ENCODE results near the gene ANKRD11. TPM values are rescaled to one million over a fixed set of nuclear protein-coding genes. Genes with fewer than 3 reads are reported as not detected.

ANKRD11 gene
- total and polyA plus RNA-seq, 2 donors (not counting 1 experiment from before 2014, with no cell fraction given), result 41.5 to 71.2 TPM

DNA sequence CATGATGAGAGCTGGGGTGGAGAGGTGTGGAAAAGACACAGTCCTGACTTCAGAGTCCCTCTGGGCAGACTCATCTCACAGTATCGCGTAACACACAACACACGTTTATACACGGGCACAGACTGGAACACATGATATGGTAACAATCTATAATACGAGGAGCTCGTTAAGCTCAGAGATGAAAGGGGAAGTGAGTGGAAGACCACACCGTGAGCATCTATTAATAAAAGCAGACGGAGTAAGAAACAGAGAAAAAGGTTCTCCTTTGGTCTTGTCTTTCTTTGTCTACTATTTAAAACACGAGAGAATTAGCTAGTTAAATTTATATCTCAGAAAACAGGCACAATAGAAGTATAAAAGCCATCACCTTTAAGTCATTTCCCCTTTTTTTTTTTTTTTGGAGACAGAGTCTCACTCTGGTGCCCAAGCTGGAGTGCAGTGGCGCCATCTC, 13.5 kb downstream of the ANKRD11 start:
- H4K20me1 ChIP-seq (ENCODE audit: control insufficient read depth, extremely low read depth, insufficient read depth, low read length), result peaks cover 7% of the 10 kb centered on the region
- no peak for DNase-seq (ENCODE audit: low read depth in 2 of 2)
- H2AFZ ChIP-seq (ENCODE audit: low read length), result no peak overlapping the region
- H3K36me3 ChIP-seq (ENCODE audit: control insufficient read depth, insufficient read depth, low read length), result no peaks in the 10 kb centered on the region
- H3K79me2 ChIP-seq (ENCODE audit: control insufficient read depth, insufficient read depth, low read length), result peaks cover 97% of the 10 kb centered on the region
- no peaks in the 10 kb centered on the region for H3K9me3 ChIP-seq (ENCODE audit: control insufficient read depth, insufficient read depth, low read depth, low read length)
- no peak overlapping the region for H3K4me2 ChIP-seq (ENCODE audit: extremely low read depth, insufficient read depth, low read length)
- H3K4me1 ChIP-seq (ENCODE audit: control insufficient read depth, extremely low read depth, insufficient read depth, low read length), result peaks cover 15% of the 10 kb centered on the region
- H3K27ac ChIP-seq (ENCODE audit: insufficient read depth, low read length), result no peak overlapping the region
- no peak overlapping the region for H3K4me3 ChIP-seq (replicated peaks in 1 of 4; ENCODE audit: control extremely low read depth in 1 of 4, insufficient read depth in 1 of 4, low read depth in 3 of 4, low read length in 4 of 4)
- H3K9ac ChIP-seq (ENCODE audit: insufficient read depth, low read length), result no peak overlapping the region
- TF ChIP-seq, protein P1, sequence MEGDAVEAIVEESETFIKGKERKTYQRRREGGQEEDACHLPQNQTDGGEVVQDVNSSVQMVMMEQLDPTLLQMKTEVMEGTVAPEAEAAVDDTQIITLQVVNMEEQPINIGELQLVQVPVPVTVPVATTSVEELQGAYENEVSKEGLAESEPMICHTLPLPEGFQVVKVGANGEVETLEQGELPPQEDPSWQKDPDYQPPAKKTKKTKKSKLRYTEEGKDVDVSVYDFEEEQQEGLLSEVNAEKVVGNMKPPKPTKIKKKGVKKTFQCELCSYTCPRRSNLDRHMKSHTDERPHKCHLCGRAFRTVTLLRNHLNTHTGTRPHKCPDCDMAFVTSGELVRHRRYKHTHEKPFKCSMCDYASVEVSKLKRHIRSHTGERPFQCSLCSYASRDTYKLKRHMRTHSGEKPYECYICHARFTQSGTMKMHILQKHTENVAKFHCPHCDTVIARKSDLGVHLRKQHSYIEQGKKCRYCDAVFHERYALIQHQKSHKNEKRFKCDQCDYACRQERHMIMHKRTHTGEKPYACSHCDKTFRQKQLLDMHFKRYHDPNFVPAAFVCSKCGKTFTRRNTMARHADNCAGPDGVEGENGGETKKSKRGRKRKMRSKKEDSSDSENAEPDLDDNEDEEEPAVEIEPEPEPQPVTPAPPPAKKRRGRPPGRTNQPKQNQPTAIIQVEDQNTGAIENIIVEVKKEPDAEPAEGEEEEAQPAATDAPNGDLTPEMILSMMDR (conservative IDR thresholded peaks at IDR 0.05 in 1 of 2, IDR thresholded peaks at IDR 0.05 in 1 of 2; ENCODE audit: low read depth in 1 of 2, low read length in 2 of 2), result no peak
- TF ChIP-seq EZH2 (IDR thresholded peaks at IDR 0.05; ENCODE audit: low read length, missing control alignments), result no peak
- H3K27me3 ChIP-seq (ENCODE audit: control insufficient read depth, insufficient read depth, low read length), result no peaks in the 10 kb centered on the region

DNA sequence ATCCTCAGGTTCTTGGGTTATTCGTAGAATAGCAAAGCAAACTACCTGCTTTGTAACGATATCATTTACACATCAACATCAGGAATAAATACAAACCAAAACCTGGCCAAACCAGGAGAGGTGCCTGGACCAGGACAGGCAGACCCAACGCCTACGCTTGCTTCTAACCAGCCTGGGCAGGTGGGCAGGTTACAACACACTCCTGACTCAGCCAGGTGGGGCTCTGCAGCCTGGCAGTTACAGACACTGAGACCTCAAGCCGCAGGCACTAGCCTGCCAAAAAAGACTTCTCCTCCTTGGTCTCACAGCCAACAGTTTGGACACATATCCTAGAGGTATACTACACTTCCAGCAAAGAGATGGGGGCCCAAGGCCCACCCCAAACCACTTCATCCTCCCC, 14.0 kb downstream of the ANKRD11 start:
- no peaks in the 10 kb centered on the region for H3K27me3 ChIP-seq (ENCODE audit: control insufficient read depth, insufficient read depth, low read length)
- TF ChIP-seq, protein P1 (conservative IDR thresholded peaks at IDR 0.05 in 1 of 2, IDR thresholded peaks at IDR 0.05 in 1 of 2; ENCODE audit: low read depth in 1 of 2, low read length in 2 of 2), result no peak
- no peak for TF ChIP-seq EZH2 (IDR thresholded peaks at IDR 0.05; ENCODE audit: low read length, missing control alignments)
- peaks cover 7% of the 10 kb centered on the region for H4K20me1 ChIP-seq (ENCODE audit: control insufficient read depth, extremely low read depth, insufficient read depth, low read length)
- no peak overlapping the region for H3K4me3 ChIP-seq (replicated peaks in 1 of 4; ENCODE audit: control extremely low read depth in 1 of 4, insufficient read depth in 1 of 4, low read depth in 3 of 4, low read length in 4 of 4)
- peaks cover 17% of the 10 kb centered on the region for H3K4me1 ChIP-seq (ENCODE audit: control insufficient read depth, extremely low read depth, insufficient read depth, low read length)
- no peak overlapping the region for H3K9ac ChIP-seq (ENCODE audit: insufficient read depth, low read length)
- no peak overlapping the region for H2AFZ ChIP-seq (ENCODE audit: low read length)
- no peaks in the 10 kb centered on the region for H3K9me3 ChIP-seq (ENCODE audit: control insufficient read depth, insufficient read depth, low read depth, low read length)
- no peak overlapping the region for H3K4me2 ChIP-seq (ENCODE audit: extremely low read depth, insufficient read depth, low read length)
- no peak for DNase-seq (ENCODE audit: low read depth in 2 of 2)
- H3K79me2 ChIP-seq (ENCODE audit: control insufficient read depth, insufficient read depth, low read length), result peaks cover 97% of the 10 kb centered on the region
- H3K27ac ChIP-seq (ENCODE audit: insufficient read depth, low read length), result no peak overlapping the region
- no peaks in the 10 kb centered on the region for H3K36me3 ChIP-seq (ENCODE audit: control insufficient read depth, insufficient read depth, low read length)

DNA sequence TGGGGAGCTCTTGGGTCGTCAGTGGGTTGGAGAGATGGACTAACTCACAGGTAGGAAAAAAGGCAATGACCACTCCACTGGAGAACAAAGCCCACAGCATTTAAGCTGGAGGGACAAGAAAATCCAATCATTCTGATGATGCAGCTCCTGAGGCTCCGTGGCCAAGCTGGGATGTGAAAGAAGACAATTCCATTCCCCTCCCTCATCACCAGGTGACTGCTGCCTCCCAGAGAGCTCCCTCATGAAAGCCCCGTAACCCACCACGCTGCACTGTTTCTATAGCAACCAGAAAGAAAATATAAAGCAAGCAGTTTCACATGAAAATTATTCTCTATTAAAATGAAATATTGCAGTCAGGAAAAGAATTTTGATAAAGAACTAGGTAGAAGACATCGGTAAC, 15.2 kb downstream of the ANKRD11 start:
- peak overlapping the region; percentile 18 for H3K27ac ChIP-seq (ENCODE audit: insufficient read depth, low read length)

More for the DNA sequence above, 15.2 kb downstream of the ANKRD11 start:
- H3K9ac ChIP-seq (ENCODE audit: insufficient read depth, low read length), result no peak overlapping the region
- no peaks in the 10 kb centered on the region for H3K9me3 ChIP-seq (ENCODE audit: control insufficient read depth, insufficient read depth, low read depth, low read length)
- H3K4me1 ChIP-seq (ENCODE audit: control insufficient read depth, extremely low read depth, insufficient read depth, low read length), result peaks cover 19% of the 10 kb centered on the region
- H2AFZ ChIP-seq (ENCODE audit: low read length), result no peak overlapping the region
- TF ChIP-seq, protein P1 (conservative IDR thresholded peaks at IDR 0.05 in 1 of 2, IDR thresholded peaks at IDR 0.05 in 1 of 2; ENCODE audit: low read depth in 1 of 2, low read length in 2 of 2), result no peak
- no peak for TF ChIP-seq EZH2 (IDR thresholded peaks at IDR 0.05; ENCODE audit: low read length, missing control alignments)
- peaks cover 97% of the 10 kb centered on the region for H3K79me2 ChIP-seq (ENCODE audit: control insufficient read depth, insufficient read depth, low read length)
- H3K27me3 ChIP-seq (ENCODE audit: control insufficient read depth, insufficient read depth, low read length), result no peaks in the 10 kb centered on the region
- no peaks in the 10 kb centered on the region for H3K36me3 ChIP-seq (ENCODE audit: control insufficient read depth, insufficient read depth, low read length)
- no peak overlapping the region for H3K4me2 ChIP-seq (ENCODE audit: extremely low read depth, insufficient read depth, low read length)
- H3K4me3 ChIP-seq (replicated peaks in 1 of 4; ENCODE audit: control extremely low read depth in 1 of 4, insufficient read depth in 1 of 4, low read depth in 3 of 4, low read length in 4 of 4), result no peak overlapping the region
- peak in 1 of 2 donors; percentile 15 for DNase-seq (ENCODE audit: low read depth in 2 of 2)
- peaks cover 8% of the 10 kb centered on the region for H4K20me1 ChIP-seq (ENCODE audit: control insufficient read depth, extremely low read depth, insufficient read depth, low read length)
